CD4-positive, alpha-beta T cell treated with Interferon gamma for 1 hour (primary cell): ENCODE results near the gene PCSK4.

Source experiments
- DNase-seq: peaks from one replicate; pipeline ENCODE4 v3.0.0-alpha.2; 2020

PCSK4 gene

GRCh38 chr19:1435378-1435989 lies 54.7 kb downstream of the PCSK4 start:
- DNase-seq, result no peak

- DNase-seq, result no peak
These were observed 55.5 kb downstream of the PCSK4 start for GRCh38 chr19:1434577-1435060.

- DNase-seq, result no peak
These were observed 56.1 kb downstream of the PCSK4 start for GRCh38 chr19:1434040-1434366.

- no peak for DNase-seq
These were observed 56.8 kb downstream of the PCSK4 start for GRCh38 chr19:1433119-1434039.

- DNase-seq, result no peak
These were observed 57.7 kb downstream of the PCSK4 start for GRCh38 chr19:1432507-1432887.

- DNase-seq, result no peak
These were observed 58.2 kb downstream of the PCSK4 start for GRCh38 chr19:1431759-1432506.
